ENCODE results near the gene CEPT1. TPM values are rescaled to one million over a fixed set of nuclear protein-coding genes. Genes with fewer than 3 reads are reported as not detected.
A peak's percentile ranks its signal among the peaks of the same experiment; 100 is the strongest.

Gene CEPT1
- total RNA-seq, 6 donors from 2014 or later: 27.2 to 71.7 (median 35.3) TPM

DNA sequence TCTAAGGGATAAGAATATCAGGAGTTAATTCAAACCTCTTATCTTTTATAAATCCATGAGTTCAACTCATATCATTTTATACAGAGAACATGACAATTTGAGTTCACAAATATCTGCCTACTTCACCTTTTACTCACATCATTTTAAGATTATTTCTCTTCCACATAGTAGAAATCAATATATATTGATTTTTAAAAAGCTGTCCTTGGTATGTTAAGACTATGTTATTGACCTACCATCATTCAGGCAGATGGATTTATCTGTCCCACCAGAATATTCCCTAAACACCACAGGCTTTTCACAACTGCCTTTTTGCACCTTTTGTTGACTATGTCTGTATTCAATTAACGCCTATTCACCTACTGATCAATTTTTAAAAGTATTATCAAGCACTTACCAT is 13.7 kb upstream of the CEPT1 start:
- Histone ChIP-seq H3K9me3 (no peaks in the 10 kb centered on the region), H3K4me3 (no peak overlapping the region), H3K36me3 (peaks cover 0 to 66% (median 17%) of the 10 kb centered on the region in 4 donors), H3K27ac (no peak overlapping the region), H3K27me3 (no peaks in the 10 kb centered on the region), H3K4me1 (peaks cover 0 to 6% (median 0%) of the 10 kb centered on the region in 4 donors)
- whole genome bisulfite sequencing, 2 donors: 100% methylated on average over 1 of the region's 1 CpG
- ATAC-seq (ENCODE audit: low FRiP score in 2 of 2): no peak
- DNase-seq: no peak
- TF ChIP-seq, protein P1, sequence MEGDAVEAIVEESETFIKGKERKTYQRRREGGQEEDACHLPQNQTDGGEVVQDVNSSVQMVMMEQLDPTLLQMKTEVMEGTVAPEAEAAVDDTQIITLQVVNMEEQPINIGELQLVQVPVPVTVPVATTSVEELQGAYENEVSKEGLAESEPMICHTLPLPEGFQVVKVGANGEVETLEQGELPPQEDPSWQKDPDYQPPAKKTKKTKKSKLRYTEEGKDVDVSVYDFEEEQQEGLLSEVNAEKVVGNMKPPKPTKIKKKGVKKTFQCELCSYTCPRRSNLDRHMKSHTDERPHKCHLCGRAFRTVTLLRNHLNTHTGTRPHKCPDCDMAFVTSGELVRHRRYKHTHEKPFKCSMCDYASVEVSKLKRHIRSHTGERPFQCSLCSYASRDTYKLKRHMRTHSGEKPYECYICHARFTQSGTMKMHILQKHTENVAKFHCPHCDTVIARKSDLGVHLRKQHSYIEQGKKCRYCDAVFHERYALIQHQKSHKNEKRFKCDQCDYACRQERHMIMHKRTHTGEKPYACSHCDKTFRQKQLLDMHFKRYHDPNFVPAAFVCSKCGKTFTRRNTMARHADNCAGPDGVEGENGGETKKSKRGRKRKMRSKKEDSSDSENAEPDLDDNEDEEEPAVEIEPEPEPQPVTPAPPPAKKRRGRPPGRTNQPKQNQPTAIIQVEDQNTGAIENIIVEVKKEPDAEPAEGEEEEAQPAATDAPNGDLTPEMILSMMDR (IDR thresholded peaks at IDR 0.05): no peak
- TF ChIP-seq POLR2A (IDR thresholded peaks at IDR 0.05) (no peak), POLR2AphosphoS5 (IDR thresholded peaks at IDR 0.05) (no peak), EP300 (IDR thresholded peaks at IDR 0.05) (no peak)

DNA sequence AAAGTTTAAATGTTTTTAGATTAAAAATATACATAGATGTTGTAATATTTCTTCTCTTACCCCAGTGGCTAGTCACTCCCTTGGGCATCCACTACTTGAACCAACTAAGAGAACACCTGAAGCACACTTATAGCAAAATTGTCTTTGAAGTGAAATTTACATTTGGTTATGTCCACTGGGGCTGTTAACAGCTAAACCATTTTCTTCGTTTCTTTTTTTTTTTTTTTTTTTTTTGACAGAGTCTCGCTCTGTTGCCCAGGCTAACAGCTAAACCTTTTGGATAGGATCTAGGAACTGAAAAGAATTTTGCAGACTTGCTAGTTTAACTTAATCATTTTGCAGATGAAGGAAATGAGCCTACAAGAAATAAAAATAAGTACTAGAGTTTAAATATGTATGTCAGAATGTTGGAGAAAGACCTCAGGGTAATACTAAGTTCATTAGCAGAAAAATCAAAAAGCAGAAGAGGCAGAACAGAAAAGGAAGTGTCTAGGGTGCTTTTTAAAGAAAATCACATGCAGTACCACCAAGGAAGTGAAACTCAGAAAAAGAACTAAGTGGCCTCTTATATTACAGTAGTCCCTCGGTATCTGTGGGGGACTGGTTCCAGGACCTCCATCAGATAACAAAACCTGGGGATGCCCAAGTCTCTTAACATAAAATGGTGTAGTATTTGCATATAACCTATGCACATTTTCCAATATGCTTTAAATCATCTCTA is 11.9 kb upstream of the CEPT1 start:
- TF ChIP-seq POLR2A (IDR thresholded peaks at IDR 0.05): no peak
- TF ChIP-seq, protein P1 (IDR thresholded peaks at IDR 0.05): no peak
- TF ChIP-seq POLR2AphosphoS5 (IDR thresholded peaks at IDR 0.05): no peak
- no peak for TF ChIP-seq EP300 (IDR thresholded peaks at IDR 0.05)
- H3K36me3 ChIP-seq: peaks cover 0 to 68% (median 17%) of the 10 kb centered on the region in 4 donors

DNA sequence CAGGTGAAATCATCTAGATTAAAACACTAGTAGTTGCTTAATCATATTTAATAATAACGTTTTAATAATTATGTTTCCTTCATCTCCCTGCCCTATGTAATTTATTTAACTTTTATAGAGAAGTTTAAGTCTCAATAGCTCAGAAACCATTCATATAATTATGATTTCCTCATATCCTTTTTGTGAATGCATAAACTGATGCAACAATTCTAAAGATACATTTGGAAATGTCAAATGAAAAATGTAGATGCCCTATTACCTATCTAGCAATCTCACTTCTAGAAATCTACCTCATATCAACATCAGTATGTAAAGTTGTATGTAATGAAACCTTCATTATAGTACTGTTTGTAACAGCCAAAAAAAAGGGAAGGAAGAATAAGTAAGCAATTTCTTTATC is 10.6 kb upstream of the CEPT1 start:
- Histone ChIP-seq H3K9me3 (no peaks in the 10 kb centered on the region), H3K36me3 (peaks cover 0 to 58% (median 14%) of the 10 kb centered on the region in 4 donors), H3K4me1 (peaks cover 0 to 6% (median 0%) of the 10 kb centered on the region in 4 donors), H3K27ac (no peak overlapping the region), H3K4me3 (no peak overlapping the region), H3K27me3 (no peaks in the 10 kb centered on the region)
- DNase-seq: no peak
- no peak for ATAC-seq (ENCODE audit: low FRiP score in 2 of 2)
- TF ChIP-seq, protein P1 (IDR thresholded peaks at IDR 0.05): no peak
- TF ChIP-seq POLR2AphosphoS5 (IDR thresholded peaks at IDR 0.05) (no peak), EP300 (IDR thresholded peaks at IDR 0.05) (no peak), POLR2A (IDR thresholded peaks at IDR 0.05) (no peak)
- WGBS, 2 donors: 73 to 74% methylated on average over 1 of the region's 1 CpG

More for the DNA sequence above, 11.9 kb upstream of the CEPT1 start:
- ATAC-seq (ENCODE audit: low FRiP score in 2 of 2) (peak in 1 of 2 donors; percentile 74), DNase-seq (no peak)
- H3K27me3 ChIP-seq: no peaks in the 10 kb centered on the region
- H3K4me3 ChIP-seq: no peak overlapping the region
- H3K4me1 ChIP-seq: peaks cover 0 to 6% (median 0%) of the 10 kb centered on the region in 4 donors
- H3K27ac ChIP-seq: peak overlapping the region in 1 of 4 donors; percentile 4
- H3K9me3 ChIP-seq: no peaks in the 10 kb centered on the region
- whole genome bisulfite sequencing, 2 donors: 74% methylated on average over 3 of the region's 3 CpGs

DNA sequence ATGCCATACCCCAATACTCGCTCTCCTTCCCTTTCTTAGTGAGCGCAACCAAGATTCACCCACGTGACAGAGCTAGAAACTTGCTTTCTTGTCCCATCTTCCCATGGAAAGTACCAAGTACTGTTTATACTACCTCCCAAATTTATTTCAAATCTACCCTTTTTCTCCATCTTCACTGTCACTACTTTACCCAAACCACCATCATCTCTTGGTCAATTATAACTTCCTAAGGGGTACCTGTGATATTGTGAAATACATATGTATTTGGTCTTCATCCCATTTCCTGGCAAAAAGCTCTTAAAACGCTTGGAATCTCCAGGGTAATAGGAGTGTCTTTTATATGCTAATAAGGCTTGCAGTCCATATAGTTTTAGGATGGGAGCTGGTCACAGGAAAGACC is 8.3 kb upstream of the CEPT1 start:
- H3K36me3 ChIP-seq: peaks cover 0 to 55% (median 6%) of the 10 kb centered on the region in 4 donors
- no peaks in the 10 kb centered on the region for H3K9me3 ChIP-seq
- WGBS, 2 donors: 84 to 87% methylated on average over 4 of the region's 4 CpGs
- ATAC-seq (ENCODE audit: low FRiP score in 2 of 2) (no peak), DNase-seq (no peak)
- no peaks in the 10 kb centered on the region for H3K27me3 ChIP-seq
- TF ChIP-seq, protein P1 (IDR thresholded peaks at IDR 0.05): no peak
- no peak for TF ChIP-seq EP300 (IDR thresholded peaks at IDR 0.05)
- no peak for TF ChIP-seq POLR2A (IDR thresholded peaks at IDR 0.05)
- TF ChIP-seq POLR2AphosphoS5 (IDR thresholded peaks at IDR 0.05): no peak
- H3K27ac ChIP-seq: no peak overlapping the region
- peaks cover 0 to 6% (median 0%) of the 10 kb centered on the region in 4 donors for H3K4me1 ChIP-seq
- no peak overlapping the region for H3K4me3 ChIP-seq
